HepG2 (cell line): ENCODE data around the gene SLC25A19.

Source experiments
- FOXO4 ChIP-seq: sonication (generic); formaldehyde crosslinking; conservative IDR thresholded peaks from 2 replicates; pipeline ENCODE4 v1.8.1; 2023; ENCODE audit warnings: missing genetic modification reagents
- PCBP2 ChIP-seq: fragments of 200-400 bp; formaldehyde crosslinking; optimal IDR thresholded peaks from 2 replicates; pipeline ENCODE3; 2018; ENCODE audit warnings: low read length, low read depth; ENCODE audit not compliant: poor library complexity, severe bottlenecking
- POLR2A ChIP-seq, 2 experiments: IDR thresholded peaks; 2 replicates each; pipeline ENCODE4 v1.6.1; 2011; ENCODE audit warnings: low read depth in 2 of 2, low read length in 2 of 2, mild to moderate bottlenecking in 1 of 2, moderate library complexity in 1 of 2; ENCODE audit not compliant: insufficient read depth in 1 of 2
- SIN3A ChIP-seq: IDR thresholded peaks from 2 replicates; pipeline ENCODE4 v1.6.1; 2011; ENCODE audit warnings: low read depth, mild to moderate bottlenecking, control low read depth, low read length, borderline replicate concordance
- SMAD3 ChIP-seq: sonication (generic); formaldehyde crosslinking; IDR thresholded peaks from 2 replicates; pipeline ENCODE4 v1.4.0; 2020; ENCODE audit warnings: missing genetic modification reagents
- STAT5B ChIP-seq: sonication (generic); formaldehyde crosslinking; IDR thresholded peaks from 2 replicates; pipeline ENCODE4 v1.4.0; 2020; ENCODE audit warnings: missing genetic modification reagents
- TBP ChIP-seq: sonication (generic); formaldehyde crosslinking; IDR thresholded peaks from 2 replicates; pipeline ENCODE4 v1.5.0; 2020; ENCODE audit warnings: missing genetic modification reagents
- TCF7 ChIP-seq: sonication (generic); IDR thresholded peaks from 2 replicates; pipeline ENCODE4 v1.6.1; 2016; ENCODE audit warnings: antibody characterized with exemption, low read depth
- ZBTB3 ChIP-seq: sonication (generic); formaldehyde crosslinking; IDR thresholded peaks from 2 replicates; pipeline ENCODE4 v1.4.0; 2020; ENCODE audit warnings: low read depth, mild to moderate bottlenecking, moderate library complexity, missing genetic modification reagents, borderline replicate concordance
- ZNF121 ChIP-seq: sonication (generic); formaldehyde crosslinking; IDR thresholded peaks from 2 replicates; pipeline ENCODE4 v1.5.0; 2020; ENCODE audit warnings: mild to moderate bottlenecking, missing genetic modification reagents

- no peak for TF ChIP-seq SIN3A
- no peak for TF ChIP-seq FOXO4
- TF ChIP-seq ZBTB3 (CRISPR knock-in tag), result no peak
- TF ChIP-seq TBP, result no peak
- no peak for TF ChIP-seq STAT5B
- TF ChIP-seq ZNF121 (CRISPR knock-in tag), result no peak
- no peak for TF ChIP-seq POLR2A (IDR thresholded peaks at IDR 0.05; ENCODE audit: insufficient read depth in 1 of 2, low read depth in 2 of 2, low read length in 2 of 2)
- no peak for TF ChIP-seq TCF7
- no peak for TF ChIP-seq SMAD3 (CRISPR knock-in tag)
- TF ChIP-seq PCBP2, result no peak
Measured at GRCh38 chr17:75241996-75242460, 47.2 kb downstream of the SLC25A19 start.
